Measurements from ENCODE around the gene ZBTB6. TPM values are rescaled to one million over a fixed set of nuclear protein-coding genes. Genes with fewer than 3 reads are reported as not detected.

Gene ZBTB6
- total and polyA plus RNA-seq, 2 of the 13 experiments (the other 11 are each of a cell fraction or from before 2014, with no cell fraction given), result 3.7 to 7.1 TPM

DNA sequence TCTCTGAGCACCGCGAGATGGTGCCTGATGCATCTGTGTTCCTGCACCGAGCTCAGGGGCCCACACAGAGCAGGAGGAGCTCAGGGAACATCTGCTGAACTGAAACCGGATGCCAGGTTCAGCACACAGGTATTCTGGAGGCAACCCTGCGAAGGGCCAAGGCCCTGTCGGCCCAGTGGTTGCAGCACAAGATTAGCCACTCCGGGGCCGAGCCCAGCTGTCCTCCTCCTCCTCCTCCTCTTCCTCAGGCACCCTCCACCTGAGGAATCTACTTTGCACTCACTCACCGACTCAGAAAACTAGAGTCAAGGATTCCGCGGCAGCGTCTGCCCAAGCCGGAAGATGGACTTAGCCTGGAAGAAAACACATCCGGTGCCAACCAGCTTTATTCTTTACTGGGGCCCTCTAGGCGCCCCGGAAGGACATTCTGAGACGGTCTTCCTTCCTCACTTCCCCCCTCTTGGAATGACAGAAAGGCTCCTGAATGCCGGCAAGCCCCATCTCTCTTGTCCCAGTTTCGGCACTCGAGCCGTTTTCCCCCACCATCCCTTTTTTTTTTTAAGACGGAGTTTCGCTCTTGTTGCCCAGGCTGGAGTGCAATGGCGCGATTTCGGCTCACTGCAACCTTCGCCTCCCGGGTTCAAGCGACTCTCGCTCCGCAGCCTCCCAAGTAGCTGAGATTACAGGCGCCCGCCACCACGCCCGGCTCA, at the start of gene ZBTB6 (continued):
- TF ChIP-seq CEBPZ (IDR thresholded peaks at IDR 0.05; ENCODE audit: low read length) (no peak), ZEB1 (IDR thresholded peaks at IDR 0.05; ENCODE audit: insufficient replicate concordance, low read depth) (peak; percentile 49), PCBP1 (IDR thresholded peaks at IDR 0.05; ENCODE audit: borderline replicate concordance, low read depth, low read length) (no peak), FOXO4 (CRISPR knock-in tag; conservative IDR thresholded peaks at IDR 0.05) (no peak), ZNF503 (CRISPR knock-in tag; IDR thresholded peaks at IDR 0.05) (no peak), RBM22 (optimal IDR thresholded peaks at IDR 0.05; ENCODE audit: low read length) (peak; percentile 66), TCF7L2 (IDR thresholded peaks at IDR 0.05; ENCODE audit: low read depth, low read length) (no peak), FOSL1 (CRISPR knock-in tag; IDR thresholded peaks at IDR 0.05; ENCODE audit: borderline replicate concordance) (no peak), CREB3 (CRISPR knock-in tag; IDR thresholded peaks at IDR 0.05) (peak; percentile 62; the same call in 1 of the 2 replicates), ATF6 (CRISPR knock-in tag; conservative IDR thresholded peaks at IDR 0.05) (no peak), HNF4G (IDR thresholded peaks at IDR 0.05; ENCODE audit: borderline replicate concordance, low read depth, low read length) (no peak), HNF4G (CRISPR knock-in tag; IDR thresholded peaks at IDR 0.05; ENCODE audit: borderline replicate concordance, low read depth) (no peak), SRSF4 (IDR thresholded peaks at IDR 0.05; ENCODE audit: low read depth, low read length, poor library complexity, severe bottlenecking) (no peak), ZFP36L2 (CRISPR knock-in tag; IDR thresholded peaks at IDR 0.05) (no peak), ZNF672 (CRISPR knock-in tag; IDR thresholded peaks at IDR 0.05) (no peak), ZNF543 (CRISPR knock-in tag; IDR thresholded peaks at IDR 0.05) (no peak), NCOA2 (CRISPR knock-in tag; IDR thresholded peaks at IDR 0.05) (no peak)
- TF ChIP-seq, protein P1, sequence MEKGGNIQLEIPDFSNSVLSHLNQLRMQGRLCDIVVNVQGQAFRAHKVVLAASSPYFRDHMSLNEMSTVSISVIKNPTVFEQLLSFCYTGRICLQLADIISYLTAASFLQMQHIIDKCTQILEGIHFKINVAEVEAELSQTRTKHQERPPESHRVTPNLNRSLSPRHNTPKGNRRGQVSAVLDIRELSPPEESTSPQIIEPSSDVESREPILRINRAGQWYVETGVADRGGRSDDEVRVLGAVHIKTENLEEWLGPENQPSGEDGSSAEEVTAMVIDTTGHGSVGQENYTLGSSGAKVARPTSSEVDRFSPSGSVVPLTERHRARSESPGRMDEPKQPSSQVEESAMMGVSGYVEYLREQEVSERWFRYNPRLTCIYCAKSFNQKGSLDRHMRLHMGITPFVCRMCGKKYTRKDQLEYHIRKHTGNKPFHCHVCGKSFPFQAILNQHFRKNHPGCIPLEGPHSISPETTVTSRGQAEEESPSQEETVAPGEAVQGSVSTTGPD (CRISPR knock-in tag; IDR thresholded peaks at IDR 0.05), result no peak

All from HepG2 (cell line).